GM23338 (cell line): ENCODE results near the gene QRFP. TPM values are rescaled to one million over a fixed set of nuclear protein-coding genes. Genes with fewer than 3 reads are reported as not detected.

ENCODE experiments used
- ATAC-seq: fragments of 200-7000 bp; cut with Tn5 transposase; 3 replicates; pipeline ENCODE4 v1.9.1; 2020
- DNase-seq: peaks from one replicate; pipeline ENCODE4 v3.0.0-alpha.2; 2015; ENCODE audit warnings: low spot score
- H2AFZ ChIP-seq: fragments of 200-600 bp; sonication (generic); 2 replicates; pipeline ENCODE4 v1.8.0; 2016; ENCODE audit warnings: antibody characterized with exemption, mild to moderate bottlenecking, moderate library complexity
- H3F3A ChIP-seq: fragments of 200-600 bp; sonication (generic); replicated peaks from 2 replicates; pipeline ENCODE4 v1.8.0; 2017; ENCODE audit warnings: antibody characterized with exemption, mixed run types, low read depth
- H3K27ac ChIP-seq: fragments of 200-600 bp; sonication (generic); 2 replicates; pipeline ENCODE4 v1.6.1; 2016; ENCODE audit warnings: low read depth
- H3K27me3 ChIP-seq: fragments of 200-600 bp; sonication (generic); 2 replicates; pipeline ENCODE4 v1.8.0; 2016; ENCODE audit warnings: mild to moderate bottlenecking, mixed run types, moderate library complexity; ENCODE audit not compliant: insufficient read depth
- H3K36me3 ChIP-seq: fragments of 200-600 bp; sonication (generic); 2 replicates; pipeline ENCODE4 v1.8.0; 2016; ENCODE audit warnings: mild to moderate bottlenecking; ENCODE audit not compliant: insufficient read depth
- H3K4me1 ChIP-seq: fragments of 200-600 bp; sonication (generic); 2 replicates; pipeline ENCODE4 v1.8.0; 2016; ENCODE audit warnings: mild to moderate bottlenecking, moderate library complexity; ENCODE audit not compliant: insufficient read depth
- H3K4me2 ChIP-seq: fragments of 200-600 bp; sonication (generic); 2 replicates; pipeline ENCODE4 v1.7.1; 2017; ENCODE audit warnings: mixed run types
- H3K4me3 ChIP-seq: fragments of 200-600 bp; sonication (generic); 2 replicates; pipeline ENCODE4 v1.6.1; 2016; ENCODE audit warnings: mixed run types
- H3K79me2 ChIP-seq: fragments of 200-600 bp; sonication (generic); replicated peaks from 2 replicates; pipeline ENCODE4 v1.8.0; 2017; ENCODE audit warnings: mild to moderate bottlenecking; ENCODE audit not compliant: insufficient read depth
- H3K9me2 ChIP-seq: fragments of 200-600 bp; sonication (generic); 2 replicates; pipeline ENCODE4 v1.8.0; 2017; ENCODE audit not compliant: insufficient read depth
- H4K20me1 ChIP-seq: fragments of 200-600 bp; sonication (generic); replicated peaks from 2 replicates; pipeline ENCODE4 v1.8.0; 2017; ENCODE audit warnings: mild to moderate bottlenecking; ENCODE audit not compliant: insufficient read depth
- H3K27ac Mint-ChIP-seq: 2 replicates; pipeline ENCODE4 v1.8.0; 2020; ENCODE audit warnings: inconsistent platforms, mild to moderate bottlenecking, moderate library complexity, mixed read lengths
- H3K27me3 Mint-ChIP-seq: 3 replicates; pipeline ENCODE4 v1.8.0; 2022; ENCODE audit warnings: low read depth, mild to moderate bottlenecking, moderate library complexity, mixed read lengths, inconsistent platforms; ENCODE audit not compliant: insufficient read depth, poor library complexity
- H3K36me3 Mint-ChIP-seq: 3 replicates; pipeline ENCODE4 v1.8.0; 2021; ENCODE audit warnings: low read depth, mild to moderate bottlenecking, inconsistent platforms, moderate library complexity, mixed read lengths
- H3K4me1 Mint-ChIP-seq: 3 replicates; pipeline ENCODE4 v1.8.0; 2020; ENCODE audit warnings: mild to moderate bottlenecking, inconsistent platforms, mixed read lengths
- H3K4me3 Mint-ChIP-seq: 3 replicates; pipeline ENCODE4 v1.8.0; 2021; ENCODE audit warnings: moderate library complexity, mild to moderate bottlenecking, inconsistent platforms, mixed read lengths
- H3K9me3 Mint-ChIP-seq: 3 replicates; pipeline ENCODE4 v1.8.0; 2020; ENCODE audit warnings: moderate library complexity, mild to moderate bottlenecking, inconsistent platforms, mixed read lengths
- CREB1 ChIP-seq: fragments of 250-450 bp; sonication (Bioruptor Pico); IDR thresholded peaks from 2 replicates; pipeline ENCODE4 v1.5.0; 2020; ENCODE audit warnings: low read depth, mild to moderate bottlenecking, moderate library complexity
- CTCF ChIP-seq, 2 experiments: fragments of 200-600 bp in 1 of 2; sonication (generic) in 1 of 2; conservative IDR thresholded peaks; 2 replicates each; pipeline versions ENCODE4 v1.5.1 to v1.6.1; 2016 to 2017; ENCODE audit warnings: antibody characterized with exemption in 2 of 2, low read depth in 2 of 2, mild to moderate bottlenecking in 2 of 2, moderate library complexity in 1 of 2
- ETS1 ChIP-seq: IDR thresholded peaks from 2 replicates; pipeline ENCODE4 v1.6.1; 2016; ENCODE audit warnings: antibody characterized with exemption
- EZH2 ChIP-seq: fragments of 200-600 bp; sonication (generic); IDR thresholded peaks from one replicate; pipeline ENCODE4 v1.8.0; 2017; ENCODE audit warnings: antibody characterized with exemption, mild to moderate bottlenecking, low read depth; ENCODE audit not compliant: unreplicated experiment
- EZH2phosphoT487 ChIP-seq: fragments of 200-600 bp; sonication (generic); IDR thresholded peaks from one replicate; pipeline ENCODE4 v1.8.1; 2018; ENCODE audit warnings: antibody characterized with exemption; ENCODE audit not compliant: unreplicated experiment
- JUNB ChIP-seq: IDR thresholded peaks from one replicate; pipeline ENCODE4 v1.6.1; 2016; ENCODE audit warnings: antibody characterized with exemption; ENCODE audit not compliant: unreplicated experiment
- NANOG ChIP-seq: IDR thresholded peaks from 2 replicates; pipeline ENCODE4 v1.6.1; 2016; ENCODE audit warnings: antibody characterized with exemption, borderline replicate concordance
- POLR2AphosphoS5 ChIP-seq: IDR thresholded peaks from 2 replicates; pipeline ENCODE4 v1.6.1; 2016; ENCODE audit warnings: antibody characterized with exemption, low read depth
- REST ChIP-seq: IDR thresholded peaks from one replicate; pipeline ENCODE4 v1.6.1; 2018; ENCODE audit warnings: antibody characterized with exemption; ENCODE audit not compliant: unreplicated experiment
- STAT1 ChIP-seq: IDR thresholded peaks from one replicate; pipeline ENCODE4 v1.6.1; 2016; ENCODE audit warnings: antibody characterized with exemption; ENCODE audit not compliant: unreplicated experiment
- ZNF331 ChIP-seq: fragments of 250-450 bp; sonication (Bioruptor Pico); IDR thresholded peaks from 2 replicates; pipeline ENCODE4 v1.5.0; 2020; ENCODE audit warnings: low read depth, mild to moderate bottlenecking, moderate library complexity
- ZNF462 ChIP-seq: fragments of 250-450 bp; sonication (Bioruptor Pico); IDR thresholded peaks from 2 replicates; pipeline ENCODE4 v1.5.0; 2020; ENCODE audit warnings: mild to moderate bottlenecking, moderate library complexity
- polyA plus RNA-seq: library from polyadenylated mRNA; unstranded; fragments of >200 nt; fragmentation: Nextera tagmentation; extraction: Ambion mirVana; gene quantifications from 2 replicates; pipeline ENCODE4 v1.2.1, GENCODE V29; 2016
- total RNA-seq: library from RNA; depleted of rRNA; stranded (reverse); fragments of >200 nt; shearing (Covaris generic); gene quantifications from 2 replicates; pipeline ENCODE4 v1.2.3, GENCODE V29; 2014

Gene QRFP
- total and polyA plus RNA-seq, 2 experiments from 2014 or later: not detected

GRCh38 chr9:130890870-130891687 lies 5.5 kb downstream of the QRFP start (continued):
- no peak for TF ChIP-seq ZNF462

GRCh38 chr9:130890124-130890523 lies 6.5 kb downstream of the QRFP start:
- Mint-ChIP-seq H3K27me3 (peaks cover 16% of the 10 kb centered on the region), H3K27ac (no peak overlapping the region), H3K36me3 (peaks cover 29% of the 10 kb centered on the region), H3K4me3 (no peak overlapping the region), H3K9me3 (no peaks in the 10 kb centered on the region), H3K4me1 (peaks cover 6% of the 10 kb centered on the region; the same call in 2 of the 3 replicates)
- no peaks in the 10 kb centered on the region for H3K9me2 ChIP-seq
- DNase-seq: no peak
- no peak overlapping the region for H3K27ac ChIP-seq
- no peak overlapping the region for H3K4me2 ChIP-seq
- no peak for ATAC-seq
- no peaks in the 10 kb centered on the region for H3K79me2 ChIP-seq
- no peaks in the 10 kb centered on the region for H3K4me1 ChIP-seq
- H4K20me1 ChIP-seq: no peaks in the 10 kb centered on the region; the same call in 1 of the 2 replicates
- peaks cover 11% of the 10 kb centered on the region; the same call in 1 of the 2 replicates for H3K36me3 ChIP-seq
- no peaks in the 10 kb centered on the region for H3K27me3 ChIP-seq
- no peak overlapping the region for H3K4me3 ChIP-seq
- H3F3A ChIP-seq: no peaks in the 10 kb centered on the region
- no peak overlapping the region for H2AFZ ChIP-seq
- TF ChIP-seq POLR2AphosphoS5 (no peak), CTCF (conservative IDR thresholded peaks at IDR 0.05; ENCODE audit: low read depth in 2 of 2) (no peak), STAT1 (no peak), EZH2 (no peak), ETS1 (no peak), EZH2phosphoT487 (no peak), REST (no peak), CREB1 (CRISPR knock-in tag) (no peak), JUNB (no peak), ZNF331 (CRISPR knock-in tag) (no peak), NANOG (no peak)
